ENCODE data around the gene FBXO34. TPM values are rescaled to one million over a fixed set of nuclear protein-coding genes. Genes with fewer than 3 reads are reported as not detected.

The FBXO34 gene
- total and polyA plus RNA-seq, 9 of the 15 experiments (the other 6 are each of a cell fraction or from before 2014, with no cell fraction given), result 6.3 to 24.9 (median 16.2) TPM

- TF ChIP-seq SMARCA4 (IDR thresholded peaks at IDR 0.05) (peak; percentile 97), ZNF696 (CRISPR knock-in tag; conservative IDR thresholded peaks at IDR 0.05) (no peak), ZNF778 (CRISPR knock-in tag; IDR thresholded peaks at IDR 0.05) (no peak), E2F4 (CRISPR knock-in tag; IDR thresholded peaks at IDR 0.05; ENCODE audit: low read depth) (no peak), ZNF699 (CRISPR knock-in tag; IDR thresholded peaks at IDR 0.05; ENCODE audit: insufficient replicate concordance) (no peak), MCM7 (IDR thresholded peaks at IDR 0.05) (no peak), THAP7 (CRISPR knock-in tag; IDR thresholded peaks at IDR 0.05) (no peak), SIX5 (IDR thresholded peaks at IDR 0.05; ENCODE audit: borderline replicate concordance in 1 of 2, insufficient read depth in 1 of 2, low read depth in 1 of 2, low read length in 2 of 2) (no peak), ATF7 (IDR thresholded peaks at IDR 0.05) (peak; percentile 30; the same call in 1 of the 2 replicates), ZNF212 (CRISPR knock-in tag; IDR thresholded peaks at IDR 0.05) (no peak), ARID4B (CRISPR knock-in tag; IDR thresholded peaks at IDR 0.05) (no peak), AFF4 (CRISPR knock-in tag; IDR thresholded peaks at IDR 0.05) (no peak), ZNF398 (CRISPR knock-in tag; IDR thresholded peaks at IDR 0.05) (no peak), CBX8 (IDR thresholded peaks at IDR 0.05; ENCODE audit: borderline replicate concordance, extremely low read depth, low read depth, low read length, poor library complexity, severe bottlenecking) (no peak)
Observed at GRCh38 chr14:55383541-55384140, 112.4 kb downstream of the FBXO34 start (continued).
